Measurements from ENCODE around the gene H2BK1.

- TF ChIP-seq CTCF (IDR thresholded peaks at IDR 0.05) (no peak), ZFX (IDR thresholded peaks at IDR 0.05; ENCODE audit: borderline replicate concordance) (no peak)
Measured at GRCh38 chr7:151194188-151194587, 16.1 kb downstream of the H2BK1 start.

Measured in 22Rv1 (cell line).